MV-4-11 (cell line): Measurements from ENCODE around the gene TERT.

Source experiments
- DNase-seq: peaks from one replicate; lab custom pipeline; 2025; lab: John Stamatoyannopoulos, UW

Gene TERT

GRCh38 chr5:1318659-1319251 lies 23.9 kb upstream of the TERT start:
- DNase-seq, result peak; percentile 42

- DNase-seq, result no peak
These were observed 23.2 kb upstream of the TERT start for GRCh38 chr5:1317921-1318565.

GRCh38 chr5:1316588-1317340 lies 21.9 kb upstream of the TERT start:
- no peak for DNase-seq

- no peak for DNase-seq
These were observed 21.1 kb upstream of the TERT start for GRCh38 chr5:1315709-1316587.

GRCh38 chr5:1315018-1315708 lies 20.3 kb upstream of the TERT start:
- DNase-seq, result no peak

GRCh38 chr5:1314564-1314982 lies 19.7 kb upstream of the TERT start:
- no peak for DNase-seq

GRCh38 chr5:1312993-1313833 lies 18.3 kb upstream of the TERT start:
- DNase-seq, result peak; percentile 99

- DNase-seq, result no peak
These were observed 17.3 kb upstream of the TERT start for GRCh38 chr5:1312206-1312605.

GRCh38 chr5:1311439-1312055 lies 16.7 kb upstream of the TERT start:
- DNase-seq, result no peak

- DNase-seq, result no peak
These were observed 15.2 kb upstream of the TERT start for GRCh38 chr5:1310118-1310517.

GRCh38 chr5:1304033-1304432 lies 9.2 kb upstream of the TERT start:
- peak; percentile 83 for DNase-seq

GRCh38 chr5:1302258-1302657 lies 7.4 kb upstream of the TERT start:
- DNase-seq, result no peak

- no peak for DNase-seq
These were observed 5.8 kb upstream of the TERT start for GRCh38 chr5:1300581-1301083.

- DNase-seq, result no peak
These were observed 5.1 kb upstream of the TERT start for GRCh38 chr5:1299961-1300360.

- no peak for DNase-seq
These were observed 4.6 kb upstream of the TERT start for GRCh38 chr5:1299511-1299850.

- DNase-seq, result no peak
These were observed 4.0 kb upstream of the TERT start for GRCh38 chr5:1298723-1299510.

- DNase-seq, result no peak
These were observed 3.2 kb upstream of the TERT start for GRCh38 chr5:1298067-1298551.

GRCh38 chr5:1297243-1297642 lies 2.4 kb upstream of the TERT start:
- DNase-seq, result no peak

- no peak for DNase-seq
These were observed 776 bp upstream of the TERT start for GRCh38 chr5:1295650-1296037.
